Glutamatergic neuron (in vitro differentiated cells): Measurements from ENCODE around the gene ASB13. TPM values are rescaled to one million over a fixed set of nuclear protein-coding genes. Genes with fewer than 3 reads are reported as not detected.

ENCODE experiments used
- DNase-seq: peaks from one replicate; pipeline ENCODE4 v3.0.0; 2022
- H3K27ac Mint-ChIP-seq: one replicate; pipeline ENCODE4 v1.8.0; 2020; ENCODE audit warnings: mild to moderate bottlenecking, mixed read lengths, inconsistent platforms; ENCODE audit not compliant: unreplicated experiment
- H3K27me3 Mint-ChIP-seq: one replicate; pipeline ENCODE4 v1.8.0; 2020; ENCODE audit warnings: mild to moderate bottlenecking, moderate library complexity, mixed read lengths, inconsistent platforms; ENCODE audit not compliant: unreplicated experiment
- H3K36me3 Mint-ChIP-seq: one replicate; pipeline ENCODE4 v1.8.0; 2020; ENCODE audit warnings: mild to moderate bottlenecking, mixed read lengths, inconsistent platforms; ENCODE audit not compliant: unreplicated experiment
- H3K4me1 Mint-ChIP-seq: one replicate; pipeline ENCODE4 v1.8.0; 2020; ENCODE audit warnings: mild to moderate bottlenecking, low read depth, mixed read lengths, inconsistent platforms; ENCODE audit not compliant: unreplicated experiment
- H3K4me3 Mint-ChIP-seq: one replicate; pipeline ENCODE4 v1.8.0; 2020; ENCODE audit warnings: mild to moderate bottlenecking, mixed read lengths, inconsistent platforms; ENCODE audit not compliant: unreplicated experiment
- H3K9me3 Mint-ChIP-seq: one replicate; pipeline ENCODE4 v1.8.0; 2020; ENCODE audit warnings: mild to moderate bottlenecking, moderate library complexity, mixed read lengths, inconsistent platforms; ENCODE audit not compliant: unreplicated experiment
- CTCF ChIP-seq: fragments of 200-600 bp; sonication (generic); IDR thresholded peaks from one replicate; pipeline ENCODE4 v1.5.0; 2021; ENCODE audit not compliant: partially characterized antibody, unreplicated experiment
- total RNA-seq: library from RNA; stranded (reverse); fragmentation: NEBNext Ultra II Directional; extraction: Animal tissue kit (Norgen Biotek cat#: 25700); gene quantifications from one replicate; pipeline ENCODE4 v1.2.1, GENCODE V29; 2021; ENCODE audit not compliant: unreplicated experiment

ASB13 gene
- total RNA-seq, 1 donor from 2014 or later = 13.9 TPM

GRCh38 chr10:5631936-5632335 is 34.5 kb downstream of the ASB13 start:
- Mint-ChIP-seq H3K27ac (no peak overlapping the region), H3K27me3 (no peaks in the 10 kb centered on the region), H3K9me3 (peaks cover 4% of the 10 kb centered on the region), H3K36me3 (peaks cover 4% of the 10 kb centered on the region), H3K4me1 (peaks cover 18% of the 10 kb centered on the region), H3K4me3 (no peak overlapping the region)
- no peak for DNase-seq
- TF ChIP-seq CTCF = no peak

GRCh38 chr10:5630112-5630436 is 36.3 kb downstream of the ASB13 start:
- no peak overlapping the region for H3K27ac Mint-ChIP-seq

GRCh38 chr10:5629303-5630111 is 36.9 kb downstream of the ASB13 start:
- no peak overlapping the region for H3K27ac Mint-ChIP-seq
- peak; percentile 90 for DNase-seq
- H3K4me1 Mint-ChIP-seq = peaks cover 18% of the 10 kb centered on the region
- TF ChIP-seq CTCF = peak; percentile 85
- peaks cover 4% of the 10 kb centered on the region for H3K36me3 Mint-ChIP-seq
- H3K4me3 Mint-ChIP-seq = no peak overlapping the region
- H3K27me3 Mint-ChIP-seq = peaks cover 3% of the 10 kb centered on the region
- H3K9me3 Mint-ChIP-seq = peaks cover 4% of the 10 kb centered on the region

More at GRCh38 chr10:5630112-5630436, 36.3 kb downstream of the ASB13 start:
- peaks cover 4% of the 10 kb centered on the region for H3K36me3 Mint-ChIP-seq
- peaks cover 3% of the 10 kb centered on the region for H3K27me3 Mint-ChIP-seq
- DNase-seq = no peak
- peaks cover 22% of the 10 kb centered on the region for H3K4me1 Mint-ChIP-seq
- peaks cover 4% of the 10 kb centered on the region for H3K9me3 Mint-ChIP-seq
- no peak overlapping the region for H3K4me3 Mint-ChIP-seq
- peak; percentile 37 for TF ChIP-seq CTCF

- no peak overlapping the region for H3K4me3 Mint-ChIP-seq
- TF ChIP-seq CTCF = no peak
Measured at GRCh38 chr10:5628451-5629302, 37.7 kb downstream of the ASB13 start.

GRCh38 chr10:5627486-5628044 is 38.8 kb downstream of the ASB13 start:
- Mint-ChIP-seq H3K4me1 (peaks cover 18% of the 10 kb centered on the region), H3K9me3 (peaks cover 5% of the 10 kb centered on the region), H3K36me3 (peaks cover 4% of the 10 kb centered on the region), H3K4me3 (no peak overlapping the region), H3K27ac (peak overlapping the region; percentile 35), H3K27me3 (peaks cover 6% of the 10 kb centered on the region)
- no peak for DNase-seq
- no peak for TF ChIP-seq CTCF

More at GRCh38 chr10:5628451-5629302, 37.7 kb downstream of the ASB13 start:
- peaks cover 18% of the 10 kb centered on the region for H3K4me1 Mint-ChIP-seq
- H3K27ac Mint-ChIP-seq = no peak overlapping the region
- DNase-seq = no peak
- H3K27me3 Mint-ChIP-seq = peaks cover 6% of the 10 kb centered on the region
- H3K9me3 Mint-ChIP-seq = peaks cover 4% of the 10 kb centered on the region
- H3K36me3 Mint-ChIP-seq = peaks cover 4% of the 10 kb centered on the region
